AG04449 (cell line): ENCODE data around the gene PRLH.

Source experiments
- CTCF ChIA-PET: fragments of 350-600 bp; formaldehyde crosslinking; extraction: SDS; loops from one replicate; lab custom pipeline; 2021; ENCODE audit warnings: antibody characterized with exemption; lab: Yijun Ruan, JAX
- POLR2A ChIA-PET: fragments of 400-600, 350-600 bp; formaldehyde crosslinking; extraction: SDS; loops from one replicate; lab custom pipeline; 2020; ENCODE audit warnings: antibody characterized with exemption, inconsistent platforms; lab: Yijun Ruan, JAX
- DNase-seq: peaks from one replicate; pipeline ENCODE4 v3.0.0-alpha.2; 2010; ENCODE audit warnings: low read depth, low spot score
- H3K4me3 ChIP-seq: 2 replicates; pipeline ENCODE4 v1.5.1; 2011; ENCODE audit warnings: low read depth, mild to moderate bottlenecking, control low read depth, low read length
- CTCF ChIP-seq: IDR thresholded peaks from one replicate; pipeline ENCODE4 v1.5.1; 2011; ENCODE audit warnings: mild to moderate bottlenecking, moderate library complexity, low read length, control low read depth, inconsistent platforms; ENCODE audit not compliant: insufficient read depth; ENCODE audit errors: missing control alignments

PRLH gene

GRCh38 chr2:237612527-237613357 is 46.4 kb downstream of the PRLH start:
- ChIA-PET CTCF (interaction anchor here (2.2 to 2.7 kb wide), 2 partner anchors 11 to 132 kb away, joined by 7 to 10 read pairs; no protein-coding TSS in a partner anchor), POLR2A (no interaction called here)
- no peak overlapping the region for H3K4me3 ChIP-seq
- no peak for DNase-seq
- TF ChIP-seq CTCF: no peak

- no peak for TF ChIP-seq CTCF
- H3K4me3 ChIP-seq: no peak overlapping the region
- no peak for DNase-seq
- ChIA-PET CTCF (interaction anchor here (2.1 to 2.7 kb wide), 3 partner anchors 9 to 132 kb away, joined by 7 to 10 read pairs (median 8); no protein-coding TSS in a partner anchor), POLR2A (no interaction called here)
Observed at GRCh38 chr2:237613679-237614078, 47.3 kb downstream of the PRLH start.

- ChIA-PET CTCF (interaction anchor here (1.4 to 2.7 kb wide), 4 partner anchors 9 to 131 kb away, joined by 4 to 10 read pairs (median 8); no protein-coding TSS in a partner anchor), POLR2A (no interaction called here)
- no peak overlapping the region for H3K4me3 ChIP-seq
- TF ChIP-seq CTCF: no peak
- no peak for DNase-seq
Observed at GRCh38 chr2:237614151-237614720, 47.9 kb downstream of the PRLH start.

GRCh38 chr2:237615631-237616249 is 49.4 kb downstream of the PRLH start:
- TF ChIP-seq CTCF: no peak
- no peak overlapping the region for H3K4me3 ChIP-seq
- no peak for DNase-seq
- CTCF ChIA-PET: interaction anchor here (1.1 to 2.7 kb wide), 8 partner anchors 8 to 130 kb away, joined by 3 to 10 read pairs (median 4); no protein-coding TSS in a partner anchor
- POLR2A ChIA-PET: no interaction called here

GRCh38 chr2:237616373-237616733 is 50.0 kb downstream of the PRLH start:
- POLR2A ChIA-PET: no interaction called here
- no peak overlapping the region for H3K4me3 ChIP-seq
- no peak for DNase-seq
- TF ChIP-seq CTCF: no peak
- CTCF ChIA-PET: interaction anchor here (1.1 to 1.8 kb wide), 5 partner anchors 14 to 129 kb away, joined by 3 to 10 read pairs (median 4); no protein-coding TSS in a partner anchor
